Middle frontal gyrus (tissue), 1 donor: ENCODE data around the gene STYK1.
A peak's percentile ranks its signal among the peaks of the same experiment; 100 is the strongest.
"Not testable (repeated sequence)": the region's sequence is repeated elsewhere in the genome, so short reads cannot be mapped to it uniquely, and the experiment has no call there.

Experiments
- DNase-seq: peaks from one replicate; pipeline ENCODE4 v3.0.0-alpha.2; 2015; ENCODE audit warnings: low spot score; ENCODE audit errors: extremely low spot score

Gene STYK1

DNA sequence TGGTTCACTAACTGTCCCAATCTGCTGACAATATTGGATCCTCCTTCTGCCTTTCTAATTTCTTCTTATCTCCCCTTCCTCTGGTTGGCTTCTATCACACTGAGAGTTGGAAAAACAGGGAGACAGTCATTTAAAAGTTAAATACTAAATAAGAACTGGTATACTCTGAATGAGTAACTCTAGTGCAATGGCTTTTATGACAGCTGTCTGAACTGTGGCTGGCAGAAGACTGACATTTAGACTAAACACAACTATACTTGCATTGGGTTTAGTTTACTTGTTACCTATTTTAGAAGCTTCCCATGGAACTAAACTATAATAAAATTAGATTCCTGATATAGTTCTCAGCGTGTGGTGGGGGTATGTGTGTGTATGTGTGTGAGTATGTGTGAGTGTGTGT, 52.6 kb downstream of the STYK1 start:
- DNase-seq, result no peak

DNA sequence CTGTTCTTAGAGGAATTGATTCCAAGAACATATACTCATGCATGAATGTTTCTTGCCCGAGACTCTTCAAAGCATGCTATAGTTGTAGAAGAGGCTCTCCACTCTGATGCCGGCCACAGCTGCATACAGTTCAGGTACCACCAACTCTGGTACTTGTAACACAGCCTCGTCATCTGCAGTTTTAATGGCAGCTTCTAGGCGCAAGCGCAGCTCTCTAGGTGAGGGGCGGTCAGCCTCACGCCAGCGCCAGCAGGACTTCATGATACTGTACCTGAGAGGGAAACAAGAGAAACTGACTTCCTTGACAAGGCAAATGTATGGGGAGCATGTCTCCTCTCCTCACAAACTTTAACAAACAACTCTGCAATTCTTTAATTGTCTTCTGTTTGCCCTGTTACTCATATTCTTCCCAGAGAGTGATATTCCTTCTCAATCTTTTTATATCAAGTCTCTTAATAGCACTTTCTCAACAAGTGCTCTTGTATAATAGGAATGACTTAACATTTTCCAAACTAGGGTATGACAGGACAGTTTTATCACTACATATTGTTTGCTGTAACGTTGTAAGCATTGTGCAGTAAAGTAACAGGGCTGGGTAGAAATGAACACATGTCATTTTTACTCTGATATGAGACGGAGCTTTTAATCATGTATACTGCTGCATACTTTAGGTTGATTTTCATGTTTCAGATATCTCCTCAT, 53.6 kb downstream of the STYK1 start:
- no peak for DNase-seq

DNA sequence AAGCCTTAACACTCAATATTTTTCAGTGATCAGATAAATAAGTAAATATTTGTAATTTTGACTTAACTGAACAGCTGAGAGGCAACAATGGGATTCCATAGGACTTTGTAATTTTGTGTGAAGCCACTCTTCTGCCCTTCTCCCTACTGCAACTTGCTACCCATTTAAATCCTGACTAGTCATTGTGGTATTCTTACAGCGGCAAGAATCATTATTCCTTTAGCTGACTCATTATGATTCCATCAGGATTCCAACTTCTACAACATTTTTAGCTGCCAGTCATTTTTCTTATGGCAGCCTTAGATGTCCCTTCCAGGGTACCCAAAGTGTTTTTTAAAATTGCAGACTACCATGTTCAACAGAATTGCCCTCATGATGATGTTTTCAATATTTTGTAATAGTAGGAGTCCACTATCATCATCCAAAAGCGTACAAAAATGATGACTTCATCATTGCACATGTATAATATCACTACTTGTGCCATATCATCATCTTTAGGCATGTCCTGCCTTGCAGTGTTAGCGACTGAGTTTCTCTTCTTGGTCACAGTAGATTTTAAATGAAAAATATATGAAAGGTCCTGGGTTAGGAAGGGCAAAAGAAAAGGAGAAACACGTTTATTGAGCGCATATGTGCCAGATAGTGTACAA, 55.4 kb downstream of the STYK1 start:
- DNase-seq, result no peak

DNA sequence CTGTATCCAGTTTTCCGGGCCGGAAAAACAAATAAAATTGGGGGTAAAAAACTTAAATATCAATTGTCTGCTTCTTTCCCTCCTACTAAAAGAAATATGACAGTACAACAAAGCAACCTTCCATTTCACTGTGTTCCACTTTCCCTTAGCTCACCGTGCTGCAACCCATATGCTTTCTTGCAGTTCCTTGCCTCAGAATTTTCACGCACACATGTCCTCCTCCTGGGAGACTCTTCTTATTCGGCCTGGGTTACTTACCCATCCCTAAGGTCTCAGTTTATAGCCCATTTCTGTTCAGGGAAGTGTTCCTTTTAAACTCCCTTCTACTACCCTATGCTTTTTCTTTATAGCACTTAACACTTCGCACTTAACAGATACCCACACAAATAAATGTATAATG, 56.0 kb downstream of the STYK1 start:
- no peak for DNase-seq

DNA sequence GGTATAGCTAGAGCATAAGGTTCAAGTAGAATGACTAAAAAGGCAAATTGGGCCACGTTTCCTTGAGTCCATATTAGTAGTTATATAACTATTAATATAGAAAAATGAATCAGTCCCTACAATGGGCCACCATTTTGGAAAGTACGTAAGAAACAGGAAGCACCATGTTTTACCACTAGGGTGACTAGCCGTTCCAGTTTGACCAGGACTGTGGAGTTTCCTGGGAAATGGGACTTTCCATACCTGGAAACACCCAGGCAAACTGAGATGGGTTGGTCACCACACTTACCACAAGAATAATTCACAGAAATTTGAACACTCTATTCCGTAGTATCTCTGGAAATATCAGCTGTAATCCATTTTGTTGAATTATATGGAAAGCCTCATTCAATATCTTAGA, 58.3 kb downstream of the STYK1 start:
- DNase-seq, result no peak

DNA sequence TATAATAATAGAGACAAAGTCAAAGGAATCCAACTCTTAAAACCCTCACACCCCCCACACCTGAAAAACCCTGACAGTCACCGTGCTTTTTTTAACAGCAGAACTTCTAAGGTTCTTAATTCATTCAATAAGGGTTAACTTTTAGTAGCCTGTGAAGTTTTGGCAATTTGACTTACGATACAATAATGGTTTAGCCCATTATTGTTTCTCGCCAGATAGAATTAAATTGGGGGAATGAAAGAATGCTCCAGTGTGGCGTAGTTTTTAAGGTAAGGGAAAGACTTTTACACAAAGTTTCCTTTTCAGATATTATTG, 59.8 kb downstream of the STYK1 start:
- no peak for DNase-seq

DNA sequence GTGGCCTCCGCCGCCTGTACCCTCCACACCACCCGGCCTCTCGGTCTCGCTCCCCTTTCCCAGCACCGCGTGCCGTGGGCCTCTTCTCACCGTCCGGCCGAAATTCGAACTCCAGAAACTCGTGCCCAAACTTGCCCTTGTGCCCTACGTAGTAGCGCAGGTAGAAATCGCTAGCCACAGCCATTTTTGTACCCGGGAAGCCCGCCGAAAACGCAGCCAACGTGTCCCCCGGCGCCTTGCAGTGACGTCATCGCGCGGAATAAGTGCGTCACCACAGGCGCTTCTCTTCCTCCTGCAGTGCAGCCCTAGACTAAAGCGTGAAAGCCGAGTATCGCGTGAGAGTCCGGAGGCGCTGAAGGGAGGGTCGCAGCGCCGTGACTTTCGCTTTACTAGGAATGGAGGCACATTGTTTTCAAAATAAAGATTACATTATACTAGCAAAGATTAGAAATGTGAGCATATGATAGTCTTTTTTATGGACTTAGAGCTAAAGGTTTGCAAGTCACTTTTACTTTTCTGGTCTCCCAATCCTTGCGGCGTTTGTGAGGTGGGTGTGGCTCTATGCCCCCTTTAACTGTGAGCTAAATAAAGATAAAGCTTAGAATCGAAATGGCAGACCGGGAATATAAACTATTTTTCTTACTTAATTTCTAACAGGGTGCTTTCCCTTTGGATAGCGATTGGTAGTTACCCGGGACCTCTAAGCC, 60.4 kb downstream of the STYK1 start, which contains the start of gene MAGOHB:
MAGOHB (minus strand) TSS at position 261 of the 707 bp plus-strand sequence; CDS start at position 184, 77 bp downstream.
- DNase-seq, result peak; percentile 84

DNA sequence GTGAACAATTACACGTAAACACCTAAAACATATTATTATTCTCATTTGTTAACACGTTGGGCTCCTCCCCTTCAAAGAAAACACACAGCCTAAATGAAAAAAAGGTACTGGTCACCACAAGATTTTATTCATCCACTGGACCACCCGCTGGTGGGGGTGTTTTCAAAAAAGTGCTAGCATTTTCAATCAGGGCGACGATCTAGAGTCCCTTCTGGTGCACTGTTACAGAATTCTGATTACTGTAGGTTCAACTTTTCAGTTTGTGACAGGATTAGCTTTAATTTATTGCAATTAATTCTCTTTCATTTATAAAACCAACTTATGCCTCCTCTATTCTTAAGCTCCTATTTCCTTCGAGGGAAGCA, 60.9 kb downstream of the STYK1 start:
- no peak for DNase-seq

DNA sequence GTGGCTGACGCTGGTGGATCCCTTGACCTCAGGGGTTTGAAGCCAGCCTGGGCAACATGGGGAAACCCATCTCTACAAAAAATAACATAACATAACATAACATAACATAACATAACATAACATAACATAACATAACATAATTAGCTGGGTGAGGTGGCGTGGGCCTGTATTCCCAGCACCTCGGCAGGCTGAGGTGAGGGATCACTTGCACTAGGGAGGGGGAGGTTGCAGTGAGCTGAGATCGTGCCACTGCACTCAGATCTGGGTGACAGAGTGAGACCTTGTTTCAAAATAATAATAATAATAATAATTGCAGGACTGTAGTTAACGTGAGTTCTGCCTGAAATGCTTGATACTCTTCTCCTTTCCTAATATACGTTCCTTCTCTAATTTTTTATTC, 61.7 kb downstream of the STYK1 start:
- DNase-seq, result no peak

DNA sequence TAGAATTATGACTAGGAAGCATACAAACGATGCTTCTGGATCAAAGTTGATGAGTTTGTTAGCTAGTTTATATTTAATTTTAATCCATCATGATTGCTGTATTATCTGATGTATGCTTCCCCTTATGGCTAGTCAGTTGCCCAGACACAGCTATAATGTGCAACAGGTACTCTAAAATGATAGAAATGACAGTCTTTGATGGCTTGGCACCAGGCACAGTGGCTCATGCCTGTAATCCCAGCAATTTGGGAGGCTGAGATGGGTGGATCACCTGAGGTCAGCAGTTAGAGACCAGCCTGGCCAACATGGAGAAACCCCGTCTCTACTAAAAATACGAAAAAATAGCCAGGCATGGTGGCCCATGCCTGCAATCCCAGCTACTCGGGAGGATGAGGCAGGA, 62.6 kb downstream of the STYK1 start:
- not testable (repeated sequence) for DNase-seq

DNA sequence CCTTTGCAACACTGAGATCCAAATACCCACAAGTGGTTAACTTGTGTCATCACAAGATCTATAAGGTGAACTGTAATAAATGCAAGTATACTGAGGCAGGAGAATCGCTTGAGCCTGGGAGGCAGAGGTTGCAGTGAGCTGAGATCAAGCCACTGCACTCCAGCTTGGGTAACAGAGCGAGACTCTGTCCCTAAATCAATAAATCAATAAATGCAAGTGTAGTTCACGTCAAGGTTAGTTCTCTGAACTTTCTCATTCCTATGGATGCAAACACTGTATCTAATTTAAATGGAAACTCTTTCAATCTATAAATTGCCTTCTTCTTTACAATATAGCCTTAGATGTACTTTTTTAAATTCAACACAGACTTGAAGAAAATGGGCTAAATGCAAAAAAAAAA, 63.7 kb downstream of the STYK1 start:
- no peak for DNase-seq

DNA sequence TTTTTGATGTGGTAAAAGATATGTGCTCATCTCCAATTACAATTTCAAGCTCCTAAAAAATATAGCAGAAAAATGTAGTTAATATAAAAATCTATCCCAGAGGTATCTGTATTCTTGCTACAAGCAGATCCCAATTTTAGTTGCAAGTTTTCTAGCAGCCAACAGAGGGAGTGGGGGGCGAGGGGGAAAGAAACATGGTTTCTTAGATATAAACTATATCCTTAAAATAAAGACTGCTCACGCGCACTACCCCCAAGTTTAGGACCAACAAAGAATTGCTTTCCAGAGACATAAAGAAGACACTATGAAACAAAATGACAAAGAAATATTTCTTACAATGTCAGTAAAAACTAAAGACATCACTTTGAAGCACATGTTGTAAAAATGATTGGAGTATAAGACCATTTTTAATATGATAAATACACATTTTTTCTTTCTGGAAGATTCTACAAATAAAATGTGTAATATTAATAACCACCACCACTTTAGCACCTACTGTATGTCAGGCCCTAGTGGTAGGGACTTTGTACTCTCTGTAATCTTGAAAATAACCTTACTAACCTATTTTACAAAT, 65.9 kb downstream of the STYK1 start:
- no peak for DNase-seq

DNA sequence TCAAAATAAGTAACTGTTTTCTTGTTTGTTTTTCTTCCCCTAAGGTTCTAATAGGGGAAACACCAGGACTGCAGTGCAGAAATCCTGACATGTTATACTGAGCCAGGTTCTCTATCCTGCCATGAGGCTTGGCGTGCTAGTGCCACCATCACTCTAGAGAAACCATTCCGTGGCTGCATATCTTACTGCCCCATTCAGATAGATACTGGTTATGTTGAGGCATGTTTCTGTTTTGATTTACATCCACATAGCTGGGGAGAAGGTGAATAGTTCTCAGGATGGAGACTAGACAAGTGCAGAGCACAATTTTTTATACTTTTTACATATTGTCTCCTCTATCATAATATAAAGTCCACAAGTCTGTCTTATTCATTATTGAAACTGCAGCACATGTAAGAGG, 72.0 kb downstream of the STYK1 start:
- DNase-seq, result no peak

DNA sequence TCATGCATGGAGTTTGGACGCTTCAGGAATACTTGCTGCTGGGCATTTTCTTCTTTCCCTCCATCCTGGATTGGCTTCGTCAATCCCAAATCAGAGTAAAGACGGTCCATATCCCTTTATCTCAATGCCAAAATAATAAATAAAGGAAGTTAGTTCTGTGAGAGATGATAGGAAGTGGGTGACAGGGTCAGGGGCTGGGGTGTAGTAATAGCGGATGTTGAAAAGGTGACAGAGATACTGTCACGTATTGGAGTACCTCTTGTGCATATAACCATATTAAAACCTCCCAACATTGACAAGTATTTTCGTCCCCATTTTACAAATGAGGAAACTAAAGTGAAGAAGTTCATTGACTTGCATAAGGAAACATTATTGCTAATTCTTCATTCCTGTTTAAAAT, 72.9 kb downstream of the STYK1 start:
- no peak for DNase-seq

DNA sequence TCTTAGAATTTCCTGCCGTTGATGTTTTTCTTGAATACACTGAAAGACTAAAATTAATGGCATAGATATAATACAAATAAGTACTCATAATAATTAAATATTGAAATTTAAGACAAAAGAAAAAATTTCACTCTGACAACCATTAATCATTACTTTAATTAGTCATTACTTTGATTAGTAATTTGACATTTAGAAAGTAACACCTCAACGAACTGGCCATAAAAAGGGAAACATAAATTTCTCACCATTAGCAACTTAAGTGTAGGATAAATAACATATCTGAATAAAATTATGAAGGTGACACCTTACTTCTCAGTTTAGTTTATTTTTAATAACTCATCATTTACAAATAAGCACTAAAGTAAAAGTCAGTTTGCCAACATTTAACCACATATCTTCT, 78.0 kb downstream of the STYK1 start:
- no peak for DNase-seq

DNA sequence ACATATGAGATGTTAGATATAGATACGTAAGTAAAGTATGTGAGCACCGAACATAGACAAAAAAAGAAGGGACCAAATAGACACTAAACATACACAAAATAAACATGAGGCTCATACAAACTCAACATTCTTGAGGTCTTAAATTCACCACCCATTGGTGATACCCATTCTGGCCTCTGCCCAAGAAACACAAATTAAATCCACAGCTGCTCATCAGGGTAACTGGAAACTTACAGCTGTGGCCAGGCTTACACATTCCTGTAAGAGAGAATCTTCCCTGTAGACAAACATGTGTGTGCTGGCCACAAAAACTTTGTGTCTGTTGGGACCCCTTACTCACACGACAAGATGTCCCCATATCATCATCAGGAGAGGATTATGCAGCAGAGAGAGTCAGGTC, 82.9 kb downstream of the STYK1 start:
- no peak for DNase-seq

DNA sequence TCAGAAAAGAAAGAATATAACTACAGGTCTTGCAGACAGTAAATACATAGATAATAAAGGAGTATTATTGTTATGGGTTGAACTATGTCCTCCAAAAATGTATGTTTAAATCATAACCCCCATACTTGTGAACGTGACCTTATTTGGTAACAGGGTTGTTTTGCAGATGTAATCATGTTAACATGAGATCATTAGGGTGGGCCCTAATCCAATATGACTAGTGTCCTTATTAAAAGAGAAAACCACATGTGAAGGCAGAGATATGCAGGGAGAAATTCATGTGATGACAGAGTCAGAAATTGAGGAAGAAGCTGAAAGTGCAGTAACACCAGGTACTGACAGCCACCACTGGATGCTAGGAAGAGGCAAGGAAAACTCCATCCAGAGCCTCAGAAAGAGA, 89.4 kb downstream of the STYK1 start:
- no peak for DNase-seq

DNA sequence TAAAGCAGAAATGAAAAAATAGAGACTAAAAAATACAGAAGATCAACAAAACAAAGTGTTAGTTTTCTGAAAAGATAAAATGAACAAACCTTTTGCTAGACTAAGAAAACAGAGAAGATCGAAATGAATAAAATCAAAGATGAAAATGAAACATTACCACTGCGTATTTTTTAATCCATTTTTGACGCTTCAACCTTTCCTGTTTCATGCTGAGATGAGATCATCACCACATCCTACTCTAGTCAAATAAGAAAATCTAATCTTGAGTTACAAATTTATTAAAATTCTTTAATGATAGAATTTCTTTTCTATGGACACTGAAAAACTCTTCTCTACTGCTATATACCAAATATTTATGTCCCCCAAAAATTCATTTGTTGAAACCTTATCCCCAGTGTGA, 91.1 kb downstream of the STYK1 start:
- no peak for DNase-seq

DNA sequence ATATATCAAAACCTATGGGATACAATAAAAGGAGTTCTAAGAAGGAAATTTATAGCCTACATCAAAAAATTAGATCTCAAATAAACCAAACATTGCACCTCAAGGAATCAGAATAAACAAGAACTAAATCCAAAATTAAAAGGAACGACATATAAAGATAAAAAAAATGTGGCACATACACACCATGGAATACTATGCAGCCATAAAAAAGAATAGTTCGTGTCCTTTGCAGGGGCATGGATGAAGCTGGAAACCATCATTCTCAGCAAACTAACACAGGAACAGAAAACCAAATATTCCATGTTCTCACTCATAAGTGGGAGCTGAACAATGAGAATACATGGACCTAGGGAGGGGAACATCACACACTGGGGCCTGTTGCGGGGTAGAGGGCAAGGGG, 91.7 kb downstream of the STYK1 start:
- not testable (repeated sequence) for DNase-seq

DNA sequence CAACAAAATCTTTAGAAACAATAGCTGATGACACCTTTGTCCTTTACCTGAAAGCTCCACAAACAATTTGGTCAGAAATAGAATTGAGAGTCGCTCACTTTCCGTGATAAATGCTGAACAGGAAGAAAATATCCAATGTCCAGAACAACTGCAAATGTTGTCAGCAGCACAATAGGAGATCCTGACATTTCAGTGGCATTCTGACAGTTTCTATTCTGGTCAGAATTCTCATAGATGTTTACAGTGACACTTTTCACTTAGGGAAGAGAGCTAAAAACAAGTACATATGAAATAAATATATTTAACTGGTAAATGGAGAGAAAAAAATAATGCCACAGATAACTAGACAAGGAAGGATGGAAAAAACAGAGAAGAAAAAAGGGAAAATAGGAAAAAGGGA, 99.5 kb downstream of the STYK1 start:
- no peak for DNase-seq

DNA sequence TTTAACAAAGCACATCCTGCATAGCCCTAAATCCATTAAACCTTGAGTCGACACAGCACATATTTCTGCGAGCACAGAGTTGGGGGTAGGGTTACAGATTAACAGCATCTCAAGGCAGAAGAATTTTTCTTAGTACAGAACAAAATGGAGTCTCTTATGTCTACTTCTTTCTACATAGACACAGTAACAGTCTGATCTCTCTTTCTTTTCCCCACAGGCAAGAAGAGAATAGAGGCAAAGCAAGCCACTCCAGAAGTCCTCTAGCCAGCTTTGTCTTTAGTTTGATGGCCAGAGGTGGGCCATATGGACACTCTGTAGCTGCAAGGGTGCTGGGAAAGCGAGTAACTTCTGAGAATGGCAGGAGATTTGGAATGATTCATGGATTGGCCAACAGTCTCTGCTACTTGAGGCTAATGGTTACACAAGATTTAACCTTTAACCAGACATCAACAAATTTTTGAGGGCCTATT, 101.8 kb downstream of the STYK1 start:
- DNase-seq, result not testable (repeated sequence)

DNA sequence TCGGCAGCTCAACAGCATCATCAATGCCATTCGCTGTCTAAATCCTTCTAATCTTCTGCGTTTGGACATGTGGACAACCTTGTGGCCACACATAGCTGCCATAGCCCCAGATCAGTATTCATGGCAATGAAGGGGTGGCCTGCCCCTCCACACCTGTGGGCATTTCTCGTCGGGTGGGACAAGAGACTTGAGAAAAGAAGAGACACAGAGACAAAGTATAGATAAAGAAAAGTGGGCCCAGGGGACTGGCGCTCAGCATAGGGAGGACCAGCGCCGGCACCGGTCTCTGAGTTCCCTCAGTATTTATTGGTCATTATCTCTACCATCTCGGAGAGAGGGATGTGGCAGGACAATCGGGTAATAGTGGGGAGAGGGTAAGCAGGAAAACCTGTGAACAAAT, 102.7 kb downstream of the STYK1 start:
- no peak for DNase-seq
